DMS53 treated with DMSO at 0.1 percent for 48 hours (cell line): ENCODE results near the gene LIMS2.

ENCODE experiments used
- DNase-seq: peaks from one replicate; lab custom pipeline; 2025; ENCODE audit not compliant: unreplicated experiment; lab: John Stamatoyannopoulos, UW

The LIMS2 gene

GRCh38 chr2:127701193-127701650 is 25.9 kb upstream of the LIMS2 start, which contains the start of gene SFT2D3:
Gene SFT2D3 (plus strand): TSS chr2:127701497. CDS start chr2:127701529, 32 bp downstream.
- peak; percentile 91 for DNase-seq

- DNase-seq = peak; percentile 85
These were observed 25.3 kb upstream of the LIMS2 start for GRCh38 chr2:127700527-127701192.

DNA sequence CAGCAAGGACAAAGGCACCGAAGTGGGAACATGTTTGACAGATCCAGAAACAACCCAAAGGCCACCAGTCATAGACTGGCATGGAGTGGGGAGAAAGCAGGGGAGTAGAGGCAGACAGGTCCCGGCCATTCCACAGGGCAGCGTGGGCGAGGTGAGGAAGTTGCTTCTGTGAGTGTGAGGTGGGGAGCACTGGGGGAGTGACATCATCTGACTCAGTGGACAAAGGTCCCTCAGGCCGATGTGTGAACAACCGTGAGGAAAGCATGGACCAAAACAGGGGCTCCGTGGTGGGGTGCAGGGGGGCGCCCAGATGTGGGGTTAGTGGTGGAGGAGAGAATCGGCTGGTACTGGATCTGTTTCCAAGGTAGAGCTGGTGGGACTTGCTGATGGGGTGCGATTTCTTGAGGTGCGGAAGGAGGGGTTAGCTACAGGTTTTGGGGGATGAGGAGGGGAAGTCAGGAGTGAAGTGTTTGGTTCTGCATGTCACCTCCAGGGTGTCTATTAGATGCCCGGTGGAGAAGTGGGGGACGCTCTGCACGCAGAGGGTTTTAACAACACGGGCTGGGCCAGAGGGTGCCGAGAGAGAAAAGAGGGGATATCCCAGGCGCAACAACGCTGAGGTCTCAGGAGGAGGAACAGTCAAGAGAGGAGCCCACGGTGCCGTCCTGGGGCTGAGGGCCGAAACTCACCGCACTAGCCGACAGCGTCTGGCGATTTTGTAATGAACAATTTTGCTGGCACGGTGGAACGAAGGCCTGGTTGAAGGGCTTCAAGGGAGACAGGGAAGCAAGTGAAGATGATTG is 23.4 kb upstream of the LIMS2 start:
- no peak for DNase-seq

GRCh38 chr2:127697482-127698180 is 22.3 kb upstream of the LIMS2 start:
- DNase-seq = no peak

DNA sequence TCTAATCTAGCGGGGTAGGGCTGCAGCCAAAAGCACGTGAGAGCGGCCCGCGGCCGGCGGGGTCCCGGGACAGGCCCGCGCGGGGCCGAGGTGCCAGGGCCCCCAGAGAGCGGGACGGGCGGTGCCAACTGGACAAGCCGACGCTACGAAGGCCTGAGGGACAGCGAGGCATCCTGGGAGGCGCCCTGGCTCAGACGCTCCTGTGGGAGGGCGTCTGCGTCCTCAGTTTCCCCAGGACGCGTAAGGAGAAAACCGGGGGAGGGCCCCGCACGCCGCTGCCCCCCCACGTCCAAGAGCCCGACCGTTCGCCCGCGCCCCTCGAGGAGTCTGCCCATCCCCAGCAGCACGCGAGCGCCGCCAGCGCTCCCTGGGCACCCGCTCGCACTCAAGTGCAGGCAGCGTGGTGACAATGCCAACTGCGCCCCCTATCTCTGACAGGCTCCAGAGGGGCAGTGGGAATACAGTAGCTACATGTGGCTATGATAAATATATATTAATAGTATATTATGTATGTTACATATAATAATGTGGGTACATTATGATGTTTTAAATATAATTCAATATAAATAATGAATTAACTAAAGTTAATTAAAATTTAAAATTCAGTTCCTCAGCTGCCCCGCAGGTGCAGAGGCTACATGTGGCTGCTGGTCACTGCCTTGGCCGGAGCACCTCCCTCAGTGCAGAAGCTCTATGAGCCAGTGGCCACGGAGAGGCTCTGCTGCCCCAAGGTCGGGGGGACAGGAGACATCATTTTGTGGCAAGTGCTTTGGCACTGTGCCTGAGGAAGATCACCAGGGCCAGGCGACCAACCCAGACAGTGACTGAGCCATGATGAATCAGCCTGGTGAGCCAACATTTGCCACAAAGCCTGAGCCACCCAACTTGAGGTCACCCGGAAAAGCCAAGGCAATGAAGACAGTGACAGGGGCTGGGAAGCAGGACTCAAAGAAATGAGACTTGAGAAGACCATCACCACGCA is 20.5 kb upstream of the LIMS2 start:
- DNase-seq = peak; percentile 60

DNA sequence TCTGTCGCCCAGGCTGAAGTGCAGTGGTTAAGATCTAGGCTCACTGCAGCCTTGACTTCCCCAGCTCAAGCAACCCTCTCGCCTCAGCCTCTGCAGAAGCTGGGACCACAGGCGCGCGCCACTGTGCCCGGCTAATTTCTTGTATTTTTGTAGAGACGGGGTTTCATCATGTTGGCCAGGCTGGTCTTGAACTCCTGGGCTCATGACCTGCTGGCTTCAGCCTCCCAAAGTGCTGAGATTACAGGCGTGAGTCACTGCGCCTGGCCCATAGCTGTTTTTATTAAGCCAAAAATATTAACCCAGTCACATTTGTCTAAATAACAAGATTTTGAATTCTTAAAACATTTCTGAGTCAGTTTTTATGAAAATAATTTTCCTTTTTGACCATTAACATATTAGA is 19.7 kb upstream of the LIMS2 start:
- no peak for DNase-seq

DNA sequence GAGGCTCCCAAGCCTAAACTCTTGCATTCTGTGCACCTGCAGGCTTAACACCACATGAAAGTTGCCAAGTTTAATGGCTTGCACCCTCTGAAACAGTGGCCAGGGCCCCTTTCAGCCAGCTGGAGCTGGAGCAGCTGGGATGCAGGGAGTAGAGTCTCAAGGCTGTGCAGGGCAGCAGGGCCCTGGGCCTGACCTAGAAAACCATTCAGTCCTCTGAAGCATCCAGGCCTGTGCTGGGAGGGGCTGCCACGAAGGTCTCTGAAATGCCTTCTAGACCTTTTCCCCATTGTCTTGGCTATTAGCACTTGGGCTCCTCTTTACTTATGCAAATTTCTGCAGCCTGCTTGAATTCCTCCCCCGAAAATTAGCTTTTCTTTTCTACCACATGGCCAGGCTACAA is 15.4 kb upstream of the LIMS2 start:
- DNase-seq = no peak

GRCh38 chr2:127688405-127688804 is 13.1 kb upstream of the LIMS2 start:
- DNase-seq = no peak

DNA sequence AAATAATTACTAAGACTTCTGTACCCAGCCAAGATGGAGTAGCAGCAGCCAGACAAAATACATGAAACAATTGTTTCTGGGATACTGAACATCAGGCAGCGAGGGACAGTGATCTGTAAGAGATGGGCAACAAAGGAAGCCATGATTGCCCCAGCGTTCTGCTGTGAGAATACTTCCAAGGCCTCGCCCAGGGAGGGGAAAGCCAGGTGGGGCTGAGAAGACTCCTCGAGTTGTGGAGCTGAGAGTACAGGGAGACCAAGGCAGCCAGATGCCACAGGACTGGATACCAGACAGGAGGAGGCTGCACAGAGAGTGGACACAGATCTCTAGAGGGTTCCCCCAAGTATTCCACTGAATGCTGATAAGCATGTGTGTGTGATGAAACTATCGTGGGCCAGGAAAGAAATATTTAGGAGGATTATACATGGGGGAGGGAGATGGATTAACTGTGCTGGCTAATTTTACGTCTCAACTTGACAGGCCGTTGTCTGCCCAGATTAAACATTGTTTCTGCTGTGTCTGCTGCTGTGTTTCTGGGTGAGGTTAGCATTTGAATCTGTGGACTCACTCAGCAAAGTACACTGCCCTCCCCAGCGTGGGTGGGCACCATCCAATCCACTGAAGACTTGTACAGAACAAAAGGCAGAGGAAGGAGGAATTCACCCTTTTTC is 10.2 kb upstream of the LIMS2 start:
- no peak for DNase-seq

DNA sequence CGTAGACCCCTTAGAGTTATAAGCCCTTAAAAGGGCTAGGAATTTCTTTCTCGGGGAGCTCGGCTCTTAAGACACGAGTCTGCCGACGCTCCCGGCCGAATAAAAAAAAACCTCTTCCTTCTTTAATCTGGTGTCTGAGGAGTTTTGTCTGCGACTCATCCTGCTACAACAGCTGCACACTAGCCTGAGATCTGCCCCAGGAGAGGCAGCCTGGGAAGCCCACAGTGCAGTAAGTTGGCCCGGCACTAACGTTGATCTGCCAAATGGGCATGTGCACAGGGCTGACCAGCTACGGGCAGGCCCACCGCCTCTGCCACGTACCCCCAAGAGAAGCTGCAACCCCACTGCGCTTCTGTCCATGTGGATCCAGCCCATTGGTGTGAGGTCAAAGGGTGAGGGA is 8.4 kb upstream of the LIMS2 start:
- no peak for DNase-seq

- no peak for DNase-seq
These were observed 7.7 kb upstream of the LIMS2 start for GRCh38 chr2:127683056-127683455.

- no peak for DNase-seq
These were observed 6.9 kb upstream of the LIMS2 start for GRCh38 chr2:127681976-127682857.

GRCh38 chr2:127681288-127681804 is 6.0 kb upstream of the LIMS2 start:
- DNase-seq = no peak

- no peak for DNase-seq
These were observed 5.5 kb upstream of the LIMS2 start for GRCh38 chr2:127680706-127681287.

GRCh38 chr2:127679680-127680361 is 4.5 kb upstream of the LIMS2 start:
- no peak for DNase-seq

DNA sequence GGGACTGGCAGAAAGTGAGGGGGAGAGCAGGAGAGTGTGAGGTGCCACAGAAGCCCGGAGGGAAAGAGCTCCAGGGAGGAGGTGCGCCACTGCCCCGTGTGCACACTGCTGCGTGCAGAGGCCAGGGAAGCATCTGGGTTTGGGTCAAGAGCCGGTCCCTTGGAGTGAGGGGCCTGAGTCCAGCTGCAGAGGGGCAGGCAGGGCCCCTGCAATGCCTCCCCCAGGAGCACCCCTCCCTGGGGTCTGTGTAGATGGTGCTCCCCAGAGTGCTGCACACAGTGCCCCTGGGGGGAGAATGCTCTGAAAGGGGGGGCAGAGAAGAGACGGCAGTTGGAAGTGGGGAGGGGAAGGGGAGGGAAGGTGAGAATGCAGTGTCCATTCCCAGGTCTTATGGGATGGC is 3.7 kb upstream of the LIMS2 start:
- DNase-seq = no peak

DNA sequence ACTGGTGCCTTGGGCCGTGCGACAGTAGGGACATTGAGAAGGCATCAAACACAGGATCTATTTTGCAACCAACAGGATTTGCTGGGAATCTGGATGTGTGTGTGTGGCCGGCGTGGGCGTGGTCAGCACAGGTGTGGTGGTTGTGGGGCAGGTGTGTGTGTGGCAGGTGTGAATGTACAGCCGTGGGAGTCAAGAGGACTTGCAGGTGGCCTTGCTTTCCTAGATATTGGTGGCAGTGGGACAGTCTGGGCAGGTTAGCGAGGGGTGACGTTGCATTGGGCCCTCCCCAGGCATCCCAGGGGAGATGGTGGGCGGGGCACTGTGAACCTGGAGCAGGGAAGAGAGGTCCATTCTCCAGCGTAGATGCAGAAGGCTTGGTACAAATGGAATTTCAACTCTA is 3.2 kb upstream of the LIMS2 start:
- peak; percentile 47 for DNase-seq

- DNase-seq = no peak
These were observed 1.6 kb upstream of the LIMS2 start for GRCh38 chr2:127676906-127677305.
